ENCODE data around the gene DEAF1. TPM values are rescaled to one million over a fixed set of nuclear protein-coding genes. Genes with fewer than 3 reads are reported as not detected.
"Not testable (repeated sequence)": the region's sequence is repeated elsewhere in the genome, so short reads cannot be mapped to it uniquely, and the experiment has no call there.

Gene DEAF1
- polyA plus RNA-seq, 3 donors = 44.0 to 58.7 (median 57.1) TPM

DNA sequence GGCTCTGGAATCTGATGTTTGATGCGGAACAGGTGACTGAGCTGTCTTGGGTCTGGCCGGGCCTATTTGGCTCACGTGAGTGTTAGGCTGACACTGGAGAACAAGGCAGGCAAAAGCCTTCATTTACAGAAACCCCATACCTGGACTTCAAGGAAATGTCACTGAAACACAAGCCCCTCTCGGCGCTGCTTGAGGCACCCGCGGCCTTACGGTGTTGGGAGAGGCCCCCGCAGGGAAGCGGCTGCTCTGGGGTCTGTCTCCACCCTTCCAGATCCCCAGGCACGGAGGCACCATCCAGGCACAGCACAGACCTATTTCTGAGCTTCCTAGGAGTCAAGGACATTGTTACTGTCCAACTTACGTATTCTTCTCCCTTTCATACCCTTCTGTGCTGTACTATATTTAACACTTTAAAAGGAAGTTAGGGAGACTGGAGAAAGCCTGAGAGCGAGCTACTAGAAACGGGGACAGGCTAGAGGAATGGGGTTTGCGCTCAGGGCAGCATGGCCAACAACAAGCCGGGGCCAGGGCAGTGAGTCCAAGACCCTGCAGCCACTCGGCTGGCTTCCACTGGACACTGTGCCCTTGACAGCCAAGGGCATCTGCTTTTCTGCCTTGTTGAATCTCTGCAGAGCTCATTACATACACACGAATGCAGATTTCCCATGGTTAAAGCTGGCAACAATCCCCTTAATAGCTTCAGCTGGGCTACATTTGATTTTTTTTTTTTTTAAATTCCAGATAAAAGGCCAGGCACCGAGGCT, 34.2 kb downstream of the DEAF1 start:
- DNase-seq (ENCODE audit: extremely low read depth in 1 of 11, low read depth in 9 of 11, low spot score in 4 of 11) = no peak

DNA sequence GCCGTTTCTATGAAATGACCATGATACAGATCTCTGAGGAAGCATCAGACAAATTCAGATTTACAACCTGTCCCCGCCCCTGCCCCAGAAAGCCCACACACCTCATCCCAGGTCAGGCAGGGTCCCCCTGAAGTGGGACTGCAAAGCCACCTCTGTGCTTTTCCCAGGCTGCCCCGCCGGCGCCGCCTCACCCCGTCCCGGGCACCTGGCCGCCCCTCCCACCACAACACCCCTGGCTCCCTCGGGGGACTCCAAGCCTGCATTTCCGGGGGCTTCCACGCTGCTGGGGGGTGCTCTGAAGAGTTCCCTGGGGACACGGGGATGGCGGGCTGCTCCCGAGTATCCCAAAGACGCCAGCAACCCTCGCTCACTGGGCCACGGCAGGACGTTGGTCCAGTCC, 34.7 kb downstream of the DEAF1 start:
- DNase-seq (ENCODE audit: extremely low read depth in 1 of 11, low read depth in 9 of 11, low spot score in 4 of 11) = no peak

- DNase-seq (ENCODE audit: extremely low read depth in 1 of 11, low read depth in 9 of 11, low spot score in 4 of 11) = no peak
Measured at GRCh38 chr11:659532-660085, 35.4 kb downstream of the DEAF1 start.

DNA sequence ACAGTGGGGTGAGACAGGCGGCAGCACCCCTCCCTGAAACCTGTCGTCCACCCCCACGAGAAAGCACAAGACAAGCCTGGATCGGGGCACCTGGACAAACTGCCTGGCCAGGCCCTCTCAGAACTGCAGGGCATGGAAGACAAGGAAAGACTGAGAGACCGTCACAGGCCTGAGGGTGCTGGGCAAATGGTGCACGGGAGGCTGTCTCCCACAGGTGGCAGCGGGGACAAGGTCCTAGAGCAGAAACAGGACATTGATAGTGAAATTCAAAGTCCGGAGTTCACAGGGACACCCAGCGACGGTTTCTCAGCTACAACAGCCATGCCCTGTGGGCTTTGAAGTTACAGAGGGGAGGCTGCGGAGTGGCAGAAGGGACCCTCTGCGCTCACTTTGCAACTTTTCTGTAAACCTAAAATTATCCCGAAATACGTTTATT, 37.3 kb downstream of the DEAF1 start:
- DNase-seq (ENCODE audit: extremely low read depth in 1 of 11, low read depth in 9 of 11, low spot score in 4 of 11) = no peak

GRCh38 chr11:656866-657265, 38.2 kb downstream of the DEAF1 start:
- no peak for DNase-seq (ENCODE audit: extremely low read depth in 1 of 11, low read depth in 9 of 11, low spot score in 4 of 11)

- no peak for DNase-seq (ENCODE audit: extremely low read depth in 1 of 11, low read depth in 9 of 11, low spot score in 4 of 11)
Measured at GRCh38 chr11:656426-656825, 38.6 kb downstream of the DEAF1 start.

DNA sequence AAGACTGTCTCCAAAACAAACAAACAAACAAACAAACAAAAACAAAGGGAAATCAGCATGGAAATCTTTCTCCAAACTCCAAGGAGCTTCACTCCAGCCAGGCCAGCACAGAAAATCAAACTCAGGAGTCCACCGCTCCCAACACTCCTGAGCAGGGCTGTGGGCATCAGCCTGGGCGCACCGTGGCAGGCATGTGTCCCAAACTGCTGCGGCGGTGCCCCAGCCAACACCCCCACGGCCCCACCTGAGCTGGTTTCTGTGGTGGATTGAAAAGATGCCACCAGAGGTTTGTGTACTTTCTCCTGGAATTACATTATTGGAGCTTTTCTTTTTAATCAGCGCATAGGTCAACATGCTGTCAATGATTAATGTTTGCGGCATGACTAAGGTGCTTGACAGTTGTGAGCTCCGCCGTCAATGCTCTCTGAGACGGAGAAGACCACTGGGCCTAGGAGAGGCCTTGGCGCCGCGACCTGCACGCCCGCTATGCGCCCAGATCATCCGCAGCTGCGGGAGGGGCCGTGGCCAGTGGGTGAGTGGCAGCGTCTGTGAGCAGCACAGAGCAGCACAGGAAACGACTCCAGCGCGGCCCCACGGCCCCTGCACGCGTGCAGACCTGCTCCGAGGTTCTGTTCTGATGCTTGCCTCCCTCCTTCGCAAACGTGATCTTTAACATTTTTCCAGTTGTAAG, 39.8 kb downstream of the DEAF1 start:
- DNase-seq (ENCODE audit: extremely low read depth in 1 of 11, low read depth in 9 of 11, low spot score in 4 of 11) = no peak

DNA sequence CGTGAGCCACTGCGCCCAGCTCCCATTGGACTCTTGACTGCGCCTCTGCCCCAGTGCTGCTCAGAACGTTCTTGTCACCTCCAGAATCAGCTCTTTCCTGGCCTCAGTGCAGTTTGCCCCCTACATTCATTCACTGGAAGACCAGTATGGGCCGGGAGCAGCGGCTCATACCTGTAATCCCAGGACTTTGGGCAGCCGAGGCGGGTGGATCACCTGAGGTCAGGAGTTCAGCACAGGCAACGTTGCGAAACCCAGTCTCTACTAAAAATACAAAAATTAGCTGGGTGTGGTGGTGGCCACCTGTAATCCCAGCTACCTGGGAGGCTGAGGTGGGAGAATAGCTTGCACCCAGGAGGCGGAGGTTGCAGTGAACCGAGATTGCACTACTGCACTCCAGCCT, 40.6 kb downstream of the DEAF1 start:
- DNase-seq (ENCODE audit: extremely low read depth in 1 of 11, low read depth in 9 of 11, low spot score in 4 of 11) = not testable (repeated sequence)

- DNase-seq (ENCODE audit: extremely low read depth in 1 of 11, low read depth in 9 of 11, low spot score in 4 of 11) = no peak
Measured at GRCh38 chr11:653837-654236, 41.2 kb downstream of the DEAF1 start.

- not testable (repeated sequence) for DNase-seq (ENCODE audit: extremely low read depth in 1 of 11, low read depth in 9 of 11, low spot score in 4 of 11)
Measured at GRCh38 chr11:653136-653535, 41.9 kb downstream of the DEAF1 start.

DNA sequence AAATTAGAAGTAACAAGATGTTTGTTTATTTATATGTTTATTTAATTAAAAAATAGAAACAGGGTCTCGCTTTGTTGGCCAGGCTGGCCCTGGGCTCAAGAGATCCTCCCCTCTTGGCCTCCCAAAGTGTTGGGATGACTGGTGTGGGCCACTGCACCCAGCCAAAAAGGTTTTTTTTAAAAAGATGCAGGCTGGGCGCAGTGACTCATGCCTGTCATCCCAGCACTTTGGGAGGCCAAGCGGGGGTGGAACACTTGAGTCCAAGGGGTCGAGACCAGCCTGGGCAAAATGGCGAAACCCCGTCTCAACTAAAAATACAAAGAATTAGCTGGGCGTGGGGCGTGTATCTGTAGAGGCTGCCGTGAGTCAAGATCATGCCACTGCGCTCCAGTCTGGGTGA, 44.5 kb downstream of the DEAF1 start:
- no peak for DNase-seq (ENCODE audit: extremely low read depth in 1 of 11, low read depth in 9 of 11, low spot score in 4 of 11)

GRCh38 chr11:647672-648158, 47.3 kb downstream of the DEAF1 start:
- not testable (repeated sequence) for DNase-seq (ENCODE audit: extremely low read depth in 1 of 11, low read depth in 9 of 11, low spot score in 4 of 11)

DNA sequence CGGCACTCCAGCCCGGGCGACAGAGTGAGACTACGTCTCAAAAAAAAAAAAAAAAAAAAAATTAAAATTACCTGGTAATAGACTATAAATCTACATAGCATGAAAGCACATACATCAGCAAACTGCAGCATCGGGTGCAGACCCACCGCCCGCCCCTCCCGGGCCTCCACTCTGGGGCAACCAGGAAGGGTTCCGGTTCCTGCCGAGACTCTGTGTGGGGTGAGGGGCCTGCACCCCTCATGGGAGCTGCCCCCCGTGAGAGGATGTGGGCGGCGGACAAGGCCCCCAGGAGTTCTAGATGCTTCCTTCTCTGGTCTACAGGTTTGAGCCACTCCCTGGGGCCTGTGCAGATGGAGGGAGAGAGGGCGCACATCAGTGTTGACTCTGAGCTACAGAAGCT, 48.8 kb downstream of the DEAF1 start:
- DNase-seq (ENCODE audit: extremely low read depth in 1 of 11, low read depth in 9 of 11, low spot score in 4 of 11) = no peak

DNA sequence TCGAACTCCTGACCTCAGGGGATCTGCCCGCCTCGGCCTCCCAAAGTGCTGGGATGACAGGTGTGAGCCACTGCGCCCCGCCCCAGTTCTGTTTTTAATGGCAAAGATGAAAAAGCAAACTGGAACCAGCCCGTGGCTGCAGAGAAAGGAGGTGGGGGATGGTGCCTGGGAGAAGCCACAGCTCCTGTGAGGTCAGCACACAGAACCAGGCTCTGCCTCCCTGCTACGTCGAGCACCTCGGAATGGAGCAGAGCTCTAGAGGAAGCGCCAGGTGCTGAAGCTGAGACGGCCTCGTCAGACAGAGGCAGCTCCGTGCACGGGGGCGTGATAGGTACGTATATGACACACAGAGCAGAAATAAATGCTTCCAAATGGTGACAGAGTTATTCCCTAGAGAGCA, 49.5 kb downstream of the DEAF1 start:
- no peak for DNase-seq (ENCODE audit: extremely low read depth in 1 of 11, low read depth in 9 of 11, low spot score in 4 of 11)

- no peak for DNase-seq (ENCODE audit: extremely low read depth in 1 of 11, low read depth in 9 of 11, low spot score in 4 of 11)
Measured at GRCh38 chr11:643849-644738, 50.9 kb downstream of the DEAF1 start.

GRCh38 chr11:643366-643765, 51.7 kb downstream of the DEAF1 start:
- DNase-seq (ENCODE audit: extremely low read depth in 1 of 11, low read depth in 9 of 11, low spot score in 4 of 11) = no peak

DNA sequence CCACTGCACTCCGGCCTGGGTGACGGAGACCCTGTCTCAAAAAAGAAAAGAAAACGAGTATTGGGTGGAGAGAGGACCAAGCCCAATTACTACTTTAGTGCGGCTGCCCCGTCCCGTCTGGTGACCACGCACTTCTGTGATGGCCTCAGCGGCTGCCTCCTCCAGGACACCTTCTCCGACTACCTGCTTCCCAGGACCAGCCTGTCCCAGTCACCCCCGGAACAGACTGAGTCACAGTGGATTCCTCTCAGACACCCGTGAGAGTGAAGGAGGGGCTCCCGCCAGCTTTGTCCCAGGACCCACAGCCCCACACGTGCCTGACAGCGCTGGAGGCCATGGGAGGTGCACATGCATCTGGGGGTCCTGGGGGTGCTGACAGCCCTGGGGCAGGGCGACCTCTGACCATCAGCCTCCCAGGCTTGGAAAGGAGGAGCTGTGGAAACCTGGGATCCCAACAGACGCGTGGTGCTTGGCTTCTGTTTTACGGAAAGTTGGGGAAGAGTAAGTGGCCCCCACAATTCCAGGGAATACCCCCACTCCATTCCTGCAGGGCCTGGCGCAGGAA, 53.1 kb downstream of the DEAF1 start:
- no peak for DNase-seq (ENCODE audit: extremely low read depth in 1 of 11, low read depth in 9 of 11, low spot score in 4 of 11)

GRCh38 chr11:640021-640706, 54.9 kb downstream of the DEAF1 start:
- DNase-seq (ENCODE audit: extremely low read depth in 1 of 11, low read depth in 9 of 11, low spot score in 4 of 11) = no peak

Data from renal cortex interstitium (tissue), 11 donors.